Right ventricle myocardium inferior (tissue), 1 donor: Measurements from ENCODE around the gene FOXO6. TPM values are rescaled to one million over a fixed set of nuclear protein-coding genes. Genes with fewer than 3 reads are reported as not detected.

Experiments
- ATAC-seq: fragments of 200-7000 bp; cut with Tn5 transposase; one replicate; pipeline ENCODE4 v1.9.1; 2020; ENCODE audit warnings: mild to moderate bottlenecking, moderate library complexity
- DNase-seq: peaks from one replicate; pipeline ENCODE4 v3.0.0; 2021; ENCODE audit errors: missing footprints
- intact Hi-C: fragments of 100-400 bp; cut with DNase I; formaldehyde crosslinking; loops from one replicate; pipeline ENCODE4 v1.11.0; 2022
- total RNA-seq: library from RNA; stranded (reverse); fragmentation: NEBNext Ultra II Directional; extraction: Animal tissue kit (Norgen Biotek cat#: 25700); gene quantifications from one replicate; pipeline ENCODE4 v1.2.1, GENCODE V29; 2021
- donor health status: DM: no; HTN: yes; CAD: no; lungs with severe emphysema.

The FOXO6 gene
- total RNA-seq, 1 donor from 2014 or later, result 4.5 TPM

DNA sequence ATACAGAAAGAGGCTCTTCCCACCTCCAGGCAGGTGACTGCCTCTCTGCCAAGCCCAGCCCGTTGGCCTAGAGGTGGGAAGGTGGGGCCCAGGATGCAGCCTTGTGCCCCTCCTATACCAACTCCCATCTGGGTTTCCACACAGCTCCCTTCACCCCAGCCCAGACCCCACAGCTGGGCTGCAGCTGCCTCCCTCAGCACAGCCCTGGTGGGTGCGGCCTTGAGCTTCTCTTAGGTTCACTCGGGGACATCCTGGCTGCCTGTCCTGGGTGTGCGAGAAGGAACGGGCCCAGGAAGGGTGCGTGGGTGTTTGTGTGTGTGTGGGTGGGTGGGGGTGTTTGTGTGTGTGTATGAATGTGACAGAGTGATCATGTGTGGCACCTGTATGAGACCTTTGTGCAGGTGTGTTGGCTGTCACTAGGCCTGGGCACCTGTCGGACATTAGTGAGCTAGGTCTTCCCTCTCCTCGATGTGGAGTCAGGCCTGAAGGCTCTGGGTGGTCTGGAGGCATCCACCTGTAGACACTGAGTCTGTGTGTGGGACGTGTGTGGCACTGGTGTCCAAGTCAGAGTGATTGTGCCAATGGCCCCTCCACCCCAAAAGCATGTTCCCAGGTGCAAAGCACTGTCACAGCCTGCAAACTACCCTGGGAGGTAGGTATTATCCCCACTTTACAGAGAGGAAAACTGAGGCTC, 30.7 kb downstream of the FOXO6 start:
- intact Hi-C loops, result no loop called here
- ATAC-seq (no peak), DNase-seq (peak; percentile 70)

DNA sequence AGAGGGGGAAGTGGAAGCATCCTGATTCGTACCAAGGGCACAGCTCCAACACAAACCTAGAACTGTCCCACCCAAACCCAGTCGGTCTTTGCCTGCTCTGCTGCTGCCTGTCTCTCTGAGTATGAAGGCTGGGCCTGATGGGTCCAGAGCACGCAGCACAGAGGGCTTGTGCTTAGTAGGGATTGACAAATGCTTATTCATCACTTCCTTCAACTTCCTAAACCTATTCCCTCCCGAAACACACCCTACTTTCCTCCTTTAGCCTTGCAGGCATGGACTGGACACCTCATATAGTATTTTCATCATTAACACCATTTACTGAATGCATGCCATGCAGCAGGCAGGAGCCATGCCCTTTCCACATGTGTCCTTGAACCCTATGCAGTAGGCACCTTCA, 31.3 kb downstream of the FOXO6 start:
- peak; percentile 13 for DNase-seq
- ATAC-seq, result no peak
- intact Hi-C loops, result no loop called here

DNA sequence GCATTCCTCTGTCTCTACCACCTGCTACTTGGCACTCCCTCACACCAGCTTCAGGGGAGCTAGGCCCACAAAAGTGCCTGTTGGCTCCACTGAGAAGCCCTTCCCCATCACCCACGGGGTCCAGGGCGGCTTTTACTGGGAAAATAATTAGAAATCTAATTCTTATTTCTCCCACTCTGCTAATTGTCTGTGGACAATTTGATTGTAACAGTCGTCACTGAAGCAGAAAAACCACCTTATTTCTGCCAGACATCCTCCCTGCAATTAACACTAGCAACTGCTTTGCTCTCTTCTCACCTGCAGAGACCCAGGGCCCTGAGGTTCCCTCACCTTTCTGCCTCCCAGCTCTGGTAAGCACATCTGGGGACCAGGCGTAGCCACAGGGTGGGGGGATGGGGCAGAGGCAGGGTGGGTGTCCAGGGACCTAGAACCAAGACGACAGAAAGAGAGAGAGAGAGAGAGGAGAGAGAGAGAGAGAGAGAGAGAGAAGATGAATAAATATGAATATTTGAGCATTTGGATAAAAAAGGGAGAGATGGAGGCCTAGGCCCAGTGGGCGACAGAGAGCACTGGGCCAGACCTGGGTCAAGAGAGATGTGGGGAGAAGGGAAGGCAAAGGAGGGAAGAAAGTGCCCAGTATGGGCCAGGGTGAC, 32.6 kb downstream of the FOXO6 start:
- no peak for DNase-seq
- intact Hi-C loops, result loop anchor here (2.0 kb wide), 1 partner anchor 33 kb away; the partner anchor contains the start of gene FOXO6

DNA sequence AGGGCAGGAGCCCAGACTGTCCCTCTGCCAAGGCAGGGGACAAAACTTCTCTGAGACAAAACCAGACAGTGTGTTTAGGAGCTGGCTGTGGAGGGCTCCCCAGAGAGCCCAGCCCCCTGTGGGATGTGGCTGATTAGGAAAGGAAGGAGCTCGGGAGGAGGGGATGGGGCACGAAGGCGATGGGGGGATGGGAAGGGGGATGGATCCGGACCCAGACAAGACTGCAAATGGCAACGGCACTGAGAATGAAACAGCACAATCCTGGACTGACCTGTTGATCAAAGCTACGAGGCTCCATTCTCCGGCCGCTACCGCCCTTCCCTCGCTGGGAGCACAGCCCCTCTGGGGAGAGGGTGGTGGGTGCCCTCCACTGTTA, 33.1 kb downstream of the FOXO6 start:
- peak; percentile 45 for DNase-seq
- intact Hi-C loops, result loop anchor here (2.0 kb wide), 1 partner anchor 34 kb away; the partner anchor contains the start of gene FOXO6
- ATAC-seq, result no peak

More for the DNA sequence above, 32.6 kb downstream of the FOXO6 start:
- no peak for ATAC-seq

DNA sequence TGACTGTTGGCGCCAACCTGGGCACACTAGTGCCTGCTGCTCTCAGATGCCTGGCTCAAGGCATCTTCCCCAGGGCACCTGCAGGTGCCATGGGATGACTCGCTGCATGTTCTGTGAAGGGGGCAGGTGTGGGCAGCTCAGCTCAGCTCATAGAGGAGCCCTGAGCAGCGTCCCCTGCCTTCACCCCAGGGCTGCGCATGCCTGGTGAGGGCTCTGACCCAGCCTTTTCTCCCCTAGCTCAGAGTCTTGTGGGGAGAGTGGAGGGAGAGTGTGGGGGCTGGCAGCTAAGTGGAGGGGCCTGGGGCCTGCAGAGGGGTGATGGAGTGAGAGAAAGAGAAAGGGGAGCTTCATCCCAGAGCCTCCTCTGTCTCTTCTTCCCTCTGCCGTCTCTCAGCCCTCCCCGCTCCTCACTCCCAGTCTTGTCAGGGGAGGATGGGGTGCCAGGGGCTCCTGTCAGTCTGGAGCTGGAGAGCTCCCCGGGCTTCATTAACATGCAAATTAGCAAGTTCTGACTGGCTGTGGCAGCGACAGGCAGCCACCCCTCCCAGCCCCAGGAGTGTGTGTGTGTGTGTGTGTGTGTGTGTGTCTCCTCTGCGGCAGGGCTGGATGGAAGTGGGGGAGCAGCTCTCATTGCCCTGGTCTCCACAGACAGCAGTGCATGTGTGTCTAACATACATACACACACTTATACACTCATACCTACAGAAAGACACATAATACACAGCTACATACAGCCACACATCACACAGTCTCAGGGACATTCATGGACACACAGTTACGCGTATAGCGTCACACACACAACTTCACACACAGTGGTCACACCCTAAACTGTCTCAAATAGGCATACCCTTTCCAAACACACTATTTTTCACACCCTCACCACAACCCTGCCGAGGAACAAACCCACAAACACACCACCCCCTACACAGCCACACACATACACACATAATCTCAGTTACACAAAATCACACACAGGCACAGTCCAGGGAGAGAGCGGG, 34.0 kb downstream of the FOXO6 start:
- peak; percentile 19 for ATAC-seq
- intact Hi-C loops, result loop anchor here (2.0 kb wide), 1 partner anchor 34 kb away; the partner anchor contains the start of gene FOXO6
- DNase-seq, result peak; percentile 50

DNA sequence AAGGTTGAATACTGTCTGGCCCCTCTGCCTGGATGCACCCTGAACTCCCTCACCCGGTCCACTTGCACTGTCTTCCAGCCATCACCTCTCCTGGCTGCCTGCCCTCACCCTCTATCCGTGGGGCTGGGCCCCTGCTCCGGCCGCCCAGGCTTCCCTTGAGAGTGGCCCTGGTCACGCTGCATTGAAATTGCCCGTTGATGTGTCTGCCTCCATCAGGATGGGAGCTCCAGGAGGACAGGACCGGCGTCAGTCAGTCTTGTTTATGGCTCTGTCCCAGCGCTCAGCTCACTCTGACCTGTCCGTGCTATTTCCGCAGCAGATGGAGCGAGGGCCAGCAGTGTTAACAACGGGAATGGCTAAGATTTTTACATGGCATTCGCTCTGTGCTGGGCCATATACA, 34.9 kb downstream of the FOXO6 start:
- DNase-seq (peak; percentile 66), ATAC-seq (no peak)
- intact Hi-C loops, result no loop called here

DNA sequence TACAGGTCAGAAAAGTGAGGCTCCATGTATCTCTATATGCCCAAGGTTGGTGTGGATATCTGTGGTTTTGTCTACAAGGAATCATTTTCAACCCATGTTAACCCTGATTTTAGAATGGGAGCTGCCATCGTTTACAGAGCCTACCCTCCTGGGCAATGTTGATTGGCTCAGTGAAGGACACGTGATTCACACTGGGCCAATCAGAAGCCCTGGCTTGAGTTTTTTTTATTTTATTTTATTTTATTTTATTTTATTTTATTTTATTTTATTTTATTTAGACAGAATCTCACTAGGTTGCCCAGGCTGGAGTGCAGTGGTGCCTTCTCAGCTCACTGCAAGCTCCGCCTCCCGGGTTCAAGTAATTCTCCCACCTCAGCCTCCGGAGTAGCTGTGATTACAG, 35.8 kb downstream of the FOXO6 start:
- ATAC-seq (no peak), DNase-seq (no peak)
- intact Hi-C loops, result no loop called here

DNA sequence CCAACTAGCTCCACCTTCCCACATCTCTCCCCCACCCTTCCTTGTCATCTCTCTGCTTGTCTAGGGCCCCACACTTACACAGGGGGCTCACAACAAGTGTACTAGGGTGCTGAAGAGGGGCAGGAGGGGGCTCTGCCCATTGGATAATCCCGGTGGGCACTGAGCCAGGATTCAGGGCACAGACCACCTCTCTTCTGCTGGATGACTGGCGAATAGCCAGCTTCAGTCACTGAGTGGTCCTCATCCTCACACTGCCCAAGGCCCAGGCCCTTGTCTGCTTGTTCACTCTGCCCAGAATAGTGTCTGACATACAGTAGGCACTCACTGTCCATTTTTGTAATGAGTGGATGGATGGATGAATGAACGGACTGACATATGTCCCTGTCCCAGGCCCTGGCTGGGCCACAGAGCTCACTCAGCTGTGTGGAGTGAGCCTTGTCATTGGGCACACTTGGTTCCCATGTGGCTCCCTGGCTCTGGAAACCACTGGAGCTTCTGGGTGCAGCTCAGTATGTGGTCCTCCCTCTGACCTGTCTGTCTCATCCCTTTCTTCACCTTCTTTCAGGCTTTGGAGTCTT, 36.6 kb downstream of the FOXO6 start:
- DNase-seq (peak; percentile 55), ATAC-seq (no peak)
- intact Hi-C loops, result no loop called here

DNA sequence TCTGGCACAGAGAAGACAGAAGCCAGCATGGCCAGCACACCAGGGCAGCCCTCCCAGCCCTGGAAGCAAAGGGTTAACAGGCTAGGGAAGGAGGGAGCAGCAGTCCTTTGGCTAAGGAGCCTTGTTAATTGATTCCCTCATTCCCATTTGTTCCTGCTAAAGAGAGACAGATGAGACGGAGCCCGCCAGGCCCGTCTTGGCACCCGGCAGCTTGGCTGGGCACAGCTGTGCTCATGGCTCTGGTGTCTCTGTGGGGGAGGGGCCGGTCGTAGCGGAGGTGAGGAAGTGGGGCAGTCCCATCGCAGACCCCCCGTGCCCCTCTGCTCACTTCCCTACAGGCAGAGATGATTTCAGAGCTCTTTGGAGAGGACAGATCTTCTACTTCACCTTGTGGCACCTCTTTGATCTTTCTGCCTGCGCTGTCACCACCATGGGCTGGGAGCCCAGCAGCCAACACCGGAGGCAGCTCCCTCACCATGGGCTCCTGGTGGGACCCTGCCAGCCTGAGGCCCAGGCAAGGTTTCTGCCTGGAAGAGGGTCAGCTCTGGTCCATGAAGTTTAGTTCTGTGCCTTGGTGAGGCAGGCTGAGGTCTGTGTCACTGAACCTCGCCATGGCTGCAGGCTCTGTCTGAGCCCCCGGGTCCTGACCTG, 38.0 kb downstream of the FOXO6 start:
- DNase-seq (peak; percentile 77), ATAC-seq (peak; percentile 59)
- intact Hi-C loops, result no loop called here

DNA sequence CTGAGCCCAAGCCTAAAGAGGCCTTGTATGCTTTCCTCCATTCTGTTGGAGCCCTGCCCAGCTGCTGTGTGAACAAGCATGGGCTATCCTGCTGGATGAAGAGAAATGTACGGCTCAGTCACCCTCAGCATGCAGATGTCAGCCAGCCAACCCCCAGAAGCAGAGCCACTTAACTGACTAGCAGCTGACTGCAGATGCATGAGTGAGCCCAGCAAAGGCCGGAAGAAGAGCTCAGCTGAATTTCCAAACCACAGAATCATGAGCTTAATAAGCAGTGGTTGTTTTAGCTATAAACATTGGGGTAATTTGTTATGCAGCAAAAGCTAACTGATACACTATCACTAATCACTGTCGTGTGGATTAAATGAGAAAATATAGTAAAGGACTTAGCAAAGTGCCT, 39.0 kb downstream of the FOXO6 start:
- intact Hi-C loops, result no loop called here
- no peak for ATAC-seq
- no peak for DNase-seq

DNA sequence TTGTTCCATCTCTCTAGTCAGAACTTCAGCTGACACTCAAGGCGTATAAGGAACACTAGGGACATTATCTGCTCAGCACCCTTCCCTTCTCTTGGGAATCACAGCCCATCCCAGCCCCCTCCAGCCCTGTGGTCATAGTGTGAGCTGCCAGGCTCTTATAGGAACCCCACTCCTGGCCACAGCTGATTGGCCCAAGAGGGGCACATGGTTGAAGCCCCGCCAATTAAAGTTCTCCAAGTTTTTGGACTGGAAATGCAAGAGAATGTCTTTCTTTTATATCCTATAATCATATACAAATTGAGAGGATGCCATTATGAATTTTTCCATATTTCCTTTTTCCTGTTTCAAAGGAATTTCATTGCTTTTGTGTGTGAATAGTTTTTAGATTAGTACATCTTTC, 40.7 kb downstream of the FOXO6 start:
- ATAC-seq (no peak), DNase-seq (peak; percentile 23)
- intact Hi-C loops, result no loop called here

DNA sequence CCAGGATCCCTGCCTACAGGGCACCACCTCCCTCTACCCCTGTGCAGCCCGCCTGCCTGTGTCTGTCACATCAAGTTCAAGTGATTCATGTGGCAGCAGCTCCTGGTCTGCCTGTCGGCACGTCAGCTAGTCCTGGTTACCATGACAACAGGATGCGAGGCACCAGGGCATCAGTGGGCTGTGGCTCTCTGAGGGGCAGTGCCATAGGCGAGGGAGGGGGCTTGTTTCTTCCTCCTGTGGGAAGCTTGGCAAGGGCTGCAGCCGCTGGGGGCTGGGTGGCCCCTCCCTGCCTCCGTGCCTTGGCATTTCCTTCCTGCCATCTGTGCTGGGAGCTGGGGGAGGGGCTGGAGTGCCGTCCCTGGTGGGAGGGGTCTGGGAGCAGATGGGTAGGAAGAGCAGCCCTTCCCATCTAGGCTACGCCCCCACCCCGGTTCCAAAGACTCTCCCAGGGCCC, 43.1 kb downstream of the FOXO6 start:
- intact Hi-C loops, result no loop called here
- DNase-seq, result peak; percentile 64
- ATAC-seq, result peak; percentile 17

DNA sequence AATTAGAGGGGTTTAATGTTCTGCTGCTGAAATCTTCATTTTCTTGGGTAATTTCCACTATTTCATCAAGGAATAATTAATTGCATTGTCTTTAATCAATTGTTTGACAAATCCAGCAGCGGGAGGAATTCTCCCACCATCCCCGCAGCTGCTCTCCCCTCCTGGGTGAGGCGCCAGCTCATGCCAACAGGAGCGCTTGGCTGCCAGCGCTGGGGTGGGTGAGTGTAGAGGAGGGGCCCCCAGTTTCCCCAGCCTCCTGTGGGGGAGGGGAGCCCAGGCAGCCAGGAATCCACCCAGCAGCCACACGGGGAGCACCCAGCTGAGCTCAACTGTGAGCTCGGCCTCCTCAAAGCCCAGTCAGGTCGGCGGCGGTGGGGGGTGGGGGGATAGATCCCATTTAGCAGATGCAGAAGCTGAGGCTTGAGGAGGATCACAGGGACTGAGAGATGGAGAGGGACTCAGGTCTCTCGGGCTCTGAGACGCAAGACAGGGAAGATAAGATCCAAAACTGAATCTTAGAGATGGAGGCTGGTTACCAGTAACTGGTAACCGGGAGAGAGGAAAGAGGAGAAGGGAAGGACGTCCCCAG, 46.5 kb downstream of the FOXO6 start:
- DNase-seq (peak; percentile 58), ATAC-seq (no peak)
- intact Hi-C loops, result no loop called here

DNA sequence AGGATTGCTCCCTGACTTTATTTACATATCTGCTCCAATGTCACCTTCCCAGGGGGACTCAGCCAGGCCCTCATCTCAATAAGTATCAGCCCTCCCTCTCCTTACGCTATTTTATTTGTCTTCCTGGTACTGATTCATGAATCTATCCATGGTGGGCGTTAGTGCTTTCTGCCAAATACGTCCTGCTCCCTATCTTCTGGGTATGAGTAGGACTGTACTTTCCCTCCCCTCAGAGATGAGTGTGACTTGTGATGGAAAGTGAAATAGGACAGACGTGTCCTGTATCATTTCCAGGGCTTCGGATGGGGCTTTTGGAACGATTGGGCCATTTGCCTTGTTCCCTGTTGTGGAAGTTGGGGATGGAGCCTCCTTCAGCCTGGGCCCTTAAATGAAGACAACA, 47.5 kb downstream of the FOXO6 start:
- intact Hi-C loops, result no loop called here
- DNase-seq (no peak), ATAC-seq (no peak)

DNA sequence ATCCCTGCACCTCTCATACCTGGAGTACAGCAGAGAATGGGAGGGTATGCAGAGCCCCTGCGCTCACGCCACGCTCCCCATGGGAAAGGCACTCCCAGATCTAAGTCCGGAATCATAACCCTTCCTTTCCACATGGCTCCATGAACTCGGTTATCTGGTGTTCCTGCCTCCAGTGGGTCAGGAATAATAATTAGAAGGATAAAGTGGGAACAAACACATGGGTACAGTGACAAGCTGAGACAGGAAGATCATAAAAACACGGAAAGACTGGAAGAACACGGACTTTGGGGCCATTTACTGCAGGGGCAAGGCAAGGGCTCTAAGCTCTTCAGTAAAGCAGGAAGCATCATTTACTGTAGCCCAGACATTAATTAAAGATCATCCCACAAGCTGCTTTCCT, 48.6 kb downstream of the FOXO6 start:
- ATAC-seq (no peak), DNase-seq (no peak)
- intact Hi-C loops, result no loop called here

DNA sequence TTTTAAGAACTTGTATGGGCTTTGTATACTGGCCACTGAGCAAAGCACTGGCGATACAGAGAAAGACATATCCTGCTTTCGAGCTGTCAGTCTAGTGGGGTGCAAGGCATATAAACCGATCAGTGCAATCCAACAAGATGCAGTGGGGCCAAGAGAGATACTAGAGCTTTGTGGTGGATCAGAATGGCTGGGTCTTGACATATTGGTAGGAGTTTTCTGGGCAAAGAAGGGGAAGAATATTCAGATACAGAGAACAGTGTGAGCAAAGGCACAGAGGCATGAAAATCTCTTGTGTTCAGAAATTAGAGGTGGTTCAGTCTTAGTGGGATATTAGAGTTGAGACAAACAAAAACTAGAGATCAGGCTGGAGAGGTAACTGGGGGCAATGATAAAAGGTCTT, 49.2 kb downstream of the FOXO6 start:
- intact Hi-C loops, result no loop called here
- DNase-seq (no peak), ATAC-seq (no peak)

DNA sequence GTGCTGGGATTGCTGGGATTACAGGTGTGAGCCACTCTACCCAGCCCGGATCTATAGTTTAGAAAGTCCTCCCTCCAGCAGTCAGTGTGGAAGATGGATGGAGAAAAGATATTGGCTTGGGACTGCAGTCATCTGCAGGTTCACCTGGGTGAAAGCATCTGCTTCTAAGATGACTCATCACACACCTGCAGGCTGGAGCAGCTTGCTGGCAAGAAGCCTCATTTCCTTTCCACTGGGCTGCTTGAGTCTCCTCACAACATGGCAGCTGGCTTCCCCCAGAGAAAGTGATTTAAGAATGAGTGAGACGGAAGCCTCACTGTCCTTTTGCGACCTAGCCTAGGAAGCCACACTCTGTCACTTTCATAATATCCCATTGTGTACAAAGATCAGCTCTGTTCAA, 50.0 kb downstream of the FOXO6 start:
- DNase-seq (peak; percentile 13), ATAC-seq (no peak)
- intact Hi-C loops, result no loop called here

DNA sequence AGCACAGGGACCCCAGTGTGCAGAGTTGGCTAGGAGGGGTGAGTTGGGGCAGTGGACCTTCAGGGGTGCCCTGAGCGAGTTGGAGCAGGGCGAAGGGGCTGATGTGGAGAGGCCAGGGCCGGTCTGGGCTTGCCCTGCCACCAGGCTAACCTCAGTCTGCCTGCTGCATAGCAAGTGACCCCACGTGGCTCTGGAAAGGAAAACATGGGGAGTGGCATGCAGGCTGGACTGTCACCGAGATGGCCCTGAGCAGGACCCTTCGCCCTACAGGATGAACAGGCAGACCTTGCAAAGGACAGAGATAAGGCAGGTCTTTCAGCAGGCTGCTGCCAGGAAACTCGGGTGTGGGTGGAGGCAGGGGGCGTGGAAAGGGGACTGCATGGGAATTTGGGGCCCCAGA, 51.5 kb downstream of the FOXO6 start:
- intact Hi-C loops, result no loop called here
- DNase-seq (peak; percentile 35), ATAC-seq (no peak)
